ENCODE measurements around the gene HYLS1.

Gene HYLS1

GRCh38 chr11:125941619-125942611 lies 54.4 kb downstream of the HYLS1 start:
- no peak overlapping the region for H3K27ac ChIP-seq
- TF ChIP-seq CTCF (IDR thresholded peaks at IDR 0.05) (peak; percentile 90), ZFX (IDR thresholded peaks at IDR 0.05; ENCODE audit: borderline replicate concordance) (no peak)

- no peak for TF ChIP-seq ZFX (IDR thresholded peaks at IDR 0.05; ENCODE audit: borderline replicate concordance)
- no peak for TF ChIP-seq CTCF (IDR thresholded peaks at IDR 0.05)
Measured at GRCh38 chr11:125942771-125943428, 55.4 kb downstream of the HYLS1 start.

GRCh38 chr11:125943661-125944349 lies 56.3 kb downstream of the HYLS1 start:
- TF ChIP-seq CTCF (IDR thresholded peaks at IDR 0.05): no peak
- no peak for TF ChIP-seq ZFX (IDR thresholded peaks at IDR 0.05; ENCODE audit: borderline replicate concordance)
- H3K27ac ChIP-seq: no peak overlapping the region

More at GRCh38 chr11:125942771-125943428, 55.4 kb downstream of the HYLS1 start:
- H3K27ac ChIP-seq: no peak overlapping the region

GRCh38 chr11:125944350-125945010 lies 57.0 kb downstream of the HYLS1 start:
- H3K27ac ChIP-seq: no peak overlapping the region
- no peak for TF ChIP-seq CTCF (IDR thresholded peaks at IDR 0.05)
- TF ChIP-seq ZFX (IDR thresholded peaks at IDR 0.05; ENCODE audit: borderline replicate concordance): no peak

- TF ChIP-seq ZFX (IDR thresholded peaks at IDR 0.05; ENCODE audit: borderline replicate concordance): no peak
- TF ChIP-seq CTCF (IDR thresholded peaks at IDR 0.05): no peak
- no peak overlapping the region for H3K27ac ChIP-seq
Measured at GRCh38 chr11:125945011-125945796, 57.7 kb downstream of the HYLS1 start.

GRCh38 chr11:125945797-125946520 lies 58.5 kb downstream of the HYLS1 start, which contains the start of gene VSIG10L2:
Gene VSIG10L2, plus strand, starts transcription at chr11:125946044. Its CDS starts 12 bp downstream, at chr11:125946056.
- H3K27ac ChIP-seq: no peak within 1 kb of the TSS
- TF ChIP-seq ZFX (IDR thresholded peaks at IDR 0.05; ENCODE audit: borderline replicate concordance) (no peak), CTCF (IDR thresholded peaks at IDR 0.05) (no peak)

All from 22Rv1 (cell line).